ENCODE results near the gene CATSPERE.

Gene CATSPERE

DNA sequence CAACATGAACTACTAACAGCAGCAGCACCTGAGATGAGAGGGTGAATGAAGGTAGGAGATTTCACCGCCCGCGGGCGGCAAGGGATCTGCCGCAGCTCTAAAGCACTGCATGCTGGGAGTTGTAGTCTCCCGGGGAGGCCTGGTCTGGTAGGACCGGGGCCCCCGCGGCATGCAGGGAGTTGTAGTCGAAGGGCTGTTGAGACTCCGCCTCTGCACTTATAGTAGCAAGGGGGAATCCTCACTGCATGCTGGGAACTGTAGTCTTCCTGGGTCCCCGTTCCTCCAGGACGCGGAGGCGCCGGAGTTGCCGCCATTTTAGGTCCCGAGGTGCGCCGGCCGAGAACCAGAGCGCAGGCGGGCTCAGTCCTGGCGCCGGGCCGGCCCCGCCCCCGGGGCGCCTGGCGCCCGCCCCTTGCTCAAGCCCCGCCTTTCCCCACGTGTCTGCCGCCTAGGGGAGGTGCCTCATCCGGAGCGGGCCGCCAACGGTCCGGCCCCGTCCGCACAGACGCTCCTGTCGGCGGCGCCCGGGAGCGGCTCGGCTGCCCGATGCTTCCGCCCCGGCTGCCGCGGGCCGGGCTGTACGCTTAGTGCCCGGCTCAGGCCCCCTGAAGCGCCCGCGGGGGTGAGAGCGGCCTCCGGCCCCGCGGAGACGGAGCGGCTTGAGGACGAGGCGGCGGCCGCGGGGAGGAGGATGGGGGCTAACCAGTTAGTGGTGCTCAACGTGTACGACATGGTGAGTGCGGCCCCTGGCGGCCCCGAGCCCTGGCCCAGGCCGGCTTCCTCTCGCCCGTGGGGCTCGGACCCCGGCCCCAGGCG, 191.8 kb downstream of the CATSPERE start, which contains the start of gene DESI2:
TSS of gene DESI2 (plus strand) at position 504 of the 816 bp plus-strand sequence. CDS start at position 692, 188 bp downstream.
- Histone ChIP-seq H3K9me3 (ENCODE audit: insufficient read depth, low read depth, low read length) (no peaks in the 10 kb centered on the region), H3K4me2 (ENCODE audit: low read depth, low read length, poor library complexity, severe bottlenecking) (peak within 1 kb of the TSS; percentile 95), H3K4me3 (ENCODE audit: low read length, poor library complexity, severe bottlenecking) (peak within 1 kb of the TSS; percentile 84), H2AFZ (ENCODE audit: low read length) (peak within 1 kb of the TSS; percentile 99), H3K36me3 (ENCODE audit: insufficient read depth, low read length) (no peaks in the 10 kb centered on the region), H4K20me1 (ENCODE audit: insufficient read depth, low read length, poor library complexity, severe bottlenecking) (peaks cover 42% of the 10 kb centered on the region), H3K9ac (ENCODE audit: low read depth, low read length, poor library complexity, severe bottlenecking) (peak within 1 kb of the TSS; percentile 93), H3K27me3 (ENCODE audit: insufficient read depth, low read length, poor library complexity, severe bottlenecking) (no peaks in the 10 kb centered on the region), H3K9me2 (replicated peaks; ENCODE audit: low read depth, low read length) (no peaks in the 10 kb centered on the region), H3K79me2 (ENCODE audit: insufficient read depth, low read length) (peaks cover 47% of the 10 kb centered on the region), H3F3A (ENCODE audit: low read depth) (no peaks in the 10 kb centered on the region), H3K4me1 (ENCODE audit: insufficient read depth, low read length, poor library complexity, severe bottlenecking) (peaks cover 44% of the 10 kb centered on the region)
- no peak for TF ChIP-seq EZH2phosphoT487 (IDR thresholded peaks at IDR 0.05; ENCODE audit: borderline replicate concordance)
- TF ChIP-seq, protein P1, sequence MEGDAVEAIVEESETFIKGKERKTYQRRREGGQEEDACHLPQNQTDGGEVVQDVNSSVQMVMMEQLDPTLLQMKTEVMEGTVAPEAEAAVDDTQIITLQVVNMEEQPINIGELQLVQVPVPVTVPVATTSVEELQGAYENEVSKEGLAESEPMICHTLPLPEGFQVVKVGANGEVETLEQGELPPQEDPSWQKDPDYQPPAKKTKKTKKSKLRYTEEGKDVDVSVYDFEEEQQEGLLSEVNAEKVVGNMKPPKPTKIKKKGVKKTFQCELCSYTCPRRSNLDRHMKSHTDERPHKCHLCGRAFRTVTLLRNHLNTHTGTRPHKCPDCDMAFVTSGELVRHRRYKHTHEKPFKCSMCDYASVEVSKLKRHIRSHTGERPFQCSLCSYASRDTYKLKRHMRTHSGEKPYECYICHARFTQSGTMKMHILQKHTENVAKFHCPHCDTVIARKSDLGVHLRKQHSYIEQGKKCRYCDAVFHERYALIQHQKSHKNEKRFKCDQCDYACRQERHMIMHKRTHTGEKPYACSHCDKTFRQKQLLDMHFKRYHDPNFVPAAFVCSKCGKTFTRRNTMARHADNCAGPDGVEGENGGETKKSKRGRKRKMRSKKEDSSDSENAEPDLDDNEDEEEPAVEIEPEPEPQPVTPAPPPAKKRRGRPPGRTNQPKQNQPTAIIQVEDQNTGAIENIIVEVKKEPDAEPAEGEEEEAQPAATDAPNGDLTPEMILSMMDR (conservative IDR thresholded peaks at IDR 0.05; ENCODE audit: low read length), result peak; percentile 53

DNA sequence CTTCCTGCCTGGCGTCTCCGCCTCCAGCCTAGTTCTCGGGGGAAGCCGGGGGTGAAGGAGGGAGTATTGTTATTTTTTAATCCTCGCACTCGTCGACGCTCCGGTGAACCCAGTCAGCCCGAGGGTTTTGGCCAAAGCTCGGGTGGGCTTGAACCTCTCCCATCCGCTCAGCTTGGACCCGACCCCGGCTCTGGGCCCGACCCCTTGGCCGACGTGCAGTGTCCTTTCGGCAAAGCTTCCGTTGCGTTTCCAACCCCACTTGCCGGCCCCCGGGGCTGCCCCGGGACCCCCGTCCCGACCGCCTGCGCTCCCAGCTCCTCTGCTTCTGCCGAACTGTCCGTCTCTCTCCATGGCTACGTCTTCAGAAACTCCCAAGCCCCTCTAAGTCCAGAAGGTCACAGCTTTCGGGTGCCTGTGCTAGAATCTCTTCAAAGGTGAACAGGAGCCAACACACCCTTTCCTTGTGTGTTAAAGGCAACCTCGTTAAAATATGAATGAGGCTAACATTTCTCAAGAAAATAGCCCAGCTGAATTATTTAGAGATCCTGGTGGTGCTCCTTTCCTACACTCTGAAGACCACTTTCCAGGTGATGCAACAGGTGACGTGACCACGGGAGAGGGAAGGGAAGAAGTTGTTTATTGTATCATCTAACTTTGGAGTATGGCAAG, 192.5 kb downstream of the CATSPERE start:
- no peak for TF ChIP-seq EZH2phosphoT487 (IDR thresholded peaks at IDR 0.05; ENCODE audit: borderline replicate concordance)
- TF ChIP-seq, protein P1 (conservative IDR thresholded peaks at IDR 0.05; ENCODE audit: low read length), result no peak
- H3K4me2 ChIP-seq (ENCODE audit: low read depth, low read length, poor library complexity, severe bottlenecking), result peak overlapping the region; percentile 91
- peak overlapping the region; percentile 74 for H2AFZ ChIP-seq (ENCODE audit: low read length)
- H3K4me1 ChIP-seq (ENCODE audit: insufficient read depth, low read length, poor library complexity, severe bottlenecking), result peaks cover 51% of the 10 kb centered on the region
- no peaks in the 10 kb centered on the region for H3F3A ChIP-seq (ENCODE audit: low read depth)
- H3K9ac ChIP-seq (ENCODE audit: low read depth, low read length, poor library complexity, severe bottlenecking), result peak overlapping the region; percentile 93
- no peaks in the 10 kb centered on the region for H3K9me2 ChIP-seq (replicated peaks; ENCODE audit: low read depth, low read length)
- H3K4me3 ChIP-seq (ENCODE audit: low read length, poor library complexity, severe bottlenecking), result peak overlapping the region; percentile 84
- H4K20me1 ChIP-seq (ENCODE audit: insufficient read depth, low read length, poor library complexity, severe bottlenecking), result peaks cover 49% of the 10 kb centered on the region
- peaks cover 54% of the 10 kb centered on the region for H3K79me2 ChIP-seq (ENCODE audit: insufficient read depth, low read length)
- H3K9me3 ChIP-seq (ENCODE audit: insufficient read depth, low read depth, low read length), result no peaks in the 10 kb centered on the region
- no peaks in the 10 kb centered on the region for H3K36me3 ChIP-seq (ENCODE audit: insufficient read depth, low read length)
- H3K27me3 ChIP-seq (ENCODE audit: insufficient read depth, low read length, poor library complexity, severe bottlenecking), result no peaks in the 10 kb centered on the region

DNA sequence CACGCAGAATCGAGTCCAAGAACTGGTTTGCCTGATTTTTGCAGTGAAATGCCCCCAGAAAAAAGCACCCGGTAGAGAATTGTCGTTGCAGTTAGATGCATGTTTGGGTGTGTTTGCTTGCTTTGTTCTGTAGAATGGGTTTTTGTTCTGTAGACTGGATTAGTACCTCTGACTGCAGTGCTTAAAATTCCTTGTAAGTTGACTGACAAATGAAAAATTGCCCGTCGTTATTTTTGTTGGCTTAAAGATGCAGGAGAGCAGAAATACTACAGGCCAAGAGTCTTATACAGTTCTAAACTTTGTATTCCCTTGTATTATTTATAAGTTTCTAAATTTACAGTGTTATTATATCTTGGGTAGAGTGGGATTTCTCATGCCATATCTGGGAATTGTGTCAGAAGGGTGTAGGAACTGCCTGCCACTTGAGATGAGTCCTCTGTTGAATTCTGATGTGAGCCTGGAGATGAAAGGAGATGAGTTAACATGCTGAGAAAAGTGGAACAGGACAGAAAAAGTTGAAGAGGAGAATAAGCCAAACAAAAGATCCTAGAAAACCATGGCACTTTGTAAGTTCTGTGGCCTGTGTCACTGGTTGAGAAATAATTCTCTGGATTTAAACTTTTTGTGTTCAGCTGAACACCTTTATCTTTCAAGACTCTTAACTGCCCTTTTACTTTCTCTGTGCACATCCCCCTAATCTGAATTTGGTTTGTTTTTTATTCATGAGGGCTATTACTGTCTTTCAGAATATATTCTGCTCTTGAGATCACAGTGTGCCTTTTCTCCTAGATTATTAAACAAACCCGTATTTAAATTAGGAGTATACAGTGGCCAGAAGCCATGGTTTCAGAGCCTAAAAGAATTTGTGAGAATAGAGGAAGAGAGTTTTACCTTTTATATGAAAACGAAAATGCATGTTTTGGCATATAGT, 193.3 kb downstream of the CATSPERE start:
- Histone ChIP-seq H3K4me1 (ENCODE audit: insufficient read depth, low read length, poor library complexity, severe bottlenecking) (peaks cover 59% of the 10 kb centered on the region), H4K20me1 (ENCODE audit: insufficient read depth, low read length, poor library complexity, severe bottlenecking) (peaks cover 57% of the 10 kb centered on the region), H3K4me2 (ENCODE audit: low read depth, low read length, poor library complexity, severe bottlenecking) (peak overlapping the region; percentile 91), H3K79me2 (ENCODE audit: insufficient read depth, low read length) (peaks cover 62% of the 10 kb centered on the region), H3K4me3 (ENCODE audit: low read length, poor library complexity, severe bottlenecking) (peak overlapping the region; percentile 84), H3K9me3 (ENCODE audit: insufficient read depth, low read depth, low read length) (no peaks in the 10 kb centered on the region), H3K9me2 (replicated peaks; ENCODE audit: low read depth, low read length) (no peaks in the 10 kb centered on the region), H3K36me3 (ENCODE audit: insufficient read depth, low read length) (no peaks in the 10 kb centered on the region), H3K27me3 (ENCODE audit: insufficient read depth, low read length, poor library complexity, severe bottlenecking) (no peaks in the 10 kb centered on the region), H3F3A (ENCODE audit: low read depth) (no peaks in the 10 kb centered on the region), H3K9ac (ENCODE audit: low read depth, low read length, poor library complexity, severe bottlenecking) (peak overlapping the region; percentile 93), H2AFZ (ENCODE audit: low read length) (no peak overlapping the region)
- TF ChIP-seq, protein P1 (conservative IDR thresholded peaks at IDR 0.05; ENCODE audit: low read length), result no peak
- no peak for TF ChIP-seq EZH2phosphoT487 (IDR thresholded peaks at IDR 0.05; ENCODE audit: borderline replicate concordance)

All from Loucy (cell line).